Neuron (in vitro differentiated cells): ENCODE data around the gene COL25A1.
"Not testable (repeated sequence)": the region's sequence is repeated elsewhere in the genome, so short reads cannot be mapped to it uniquely, and the experiment has no call there.

Source experiments
- H2AFZ ChIP-seq: one replicate; pipeline ENCODE4 v1.6.1; 2013; ENCODE audit warnings: low read depth, mild to moderate bottlenecking, inconsistent platforms, low read length, moderate library complexity
- H3K27me3 ChIP-seq: one replicate; pipeline ENCODE4 v1.6.1; 2013; ENCODE audit warnings: low read length; ENCODE audit not compliant: insufficient read depth
- H3K36me3 ChIP-seq: one replicate; pipeline ENCODE4 v1.6.1; 2013; ENCODE audit warnings: low read length; ENCODE audit not compliant: insufficient read depth
- H3K4me1 ChIP-seq: one replicate; pipeline ENCODE4 v1.6.1; 2013; ENCODE audit warnings: low read length; ENCODE audit not compliant: insufficient read depth
- H3K4me3 ChIP-seq: 2 replicates; pipeline ENCODE4 v1.5.1; 2013; ENCODE audit warnings: mild to moderate bottlenecking, low read length, moderate library complexity
- H3K9me3 ChIP-seq: one replicate; pipeline ENCODE4 v1.6.1; 2013; ENCODE audit warnings: low read length

The COL25A1 gene

DNA sequence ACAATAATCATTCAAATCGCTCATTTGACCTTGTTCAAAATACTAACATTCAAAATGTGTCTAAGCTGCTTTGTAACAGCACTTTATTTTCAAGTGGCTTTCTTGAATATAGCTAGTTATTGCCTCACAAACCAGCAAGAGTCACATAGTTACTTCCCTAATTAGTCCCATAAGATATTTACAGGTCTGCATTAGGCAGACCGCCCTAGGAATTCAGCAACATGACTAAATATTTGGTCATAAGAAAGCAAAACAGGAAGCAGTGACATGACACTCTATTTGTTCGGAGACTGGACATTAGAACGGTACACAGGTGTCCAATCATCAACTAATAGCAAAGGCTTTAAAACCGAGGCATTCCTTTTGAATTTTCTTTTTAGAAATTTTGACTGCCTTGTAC, 262.0 kb downstream of the COL25A1 start:
- H3K36me3 ChIP-seq = no peaks in the 10 kb centered on the region
- H3K4me1 ChIP-seq = no peaks in the 10 kb centered on the region
- H3K4me3 ChIP-seq = no peak overlapping the region
- no peaks in the 10 kb centered on the region for H3K27me3 ChIP-seq
- H2AFZ ChIP-seq = no peak overlapping the region
- H3K9me3 ChIP-seq = no peaks in the 10 kb centered on the region

DNA sequence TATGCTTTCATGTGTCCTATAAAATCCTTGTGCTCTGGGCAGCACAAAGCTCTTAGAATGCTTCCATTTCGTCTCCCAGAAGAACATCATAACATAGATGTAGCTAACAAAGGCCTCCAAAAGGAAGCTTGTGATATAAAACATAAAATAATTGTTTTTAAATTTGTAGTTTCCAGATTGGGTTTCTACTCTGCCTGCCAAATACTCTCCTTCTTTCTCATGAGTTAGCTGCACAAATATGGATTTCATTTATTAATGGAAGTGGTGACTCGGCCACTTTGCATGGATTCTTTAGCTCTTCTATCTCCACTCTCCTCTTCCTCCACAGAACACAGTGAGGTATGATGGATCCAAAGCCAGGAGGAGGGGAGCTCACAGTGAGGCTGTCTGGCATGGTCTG, 265.4 kb downstream of the COL25A1 start:
- Histone ChIP-seq H3K27me3 (no peaks in the 10 kb centered on the region), H3K4me1 (no peaks in the 10 kb centered on the region), H3K36me3 (no peaks in the 10 kb centered on the region), H3K9me3 (no peaks in the 10 kb centered on the region), H2AFZ (no peak overlapping the region), H3K4me3 (no peak overlapping the region)

DNA sequence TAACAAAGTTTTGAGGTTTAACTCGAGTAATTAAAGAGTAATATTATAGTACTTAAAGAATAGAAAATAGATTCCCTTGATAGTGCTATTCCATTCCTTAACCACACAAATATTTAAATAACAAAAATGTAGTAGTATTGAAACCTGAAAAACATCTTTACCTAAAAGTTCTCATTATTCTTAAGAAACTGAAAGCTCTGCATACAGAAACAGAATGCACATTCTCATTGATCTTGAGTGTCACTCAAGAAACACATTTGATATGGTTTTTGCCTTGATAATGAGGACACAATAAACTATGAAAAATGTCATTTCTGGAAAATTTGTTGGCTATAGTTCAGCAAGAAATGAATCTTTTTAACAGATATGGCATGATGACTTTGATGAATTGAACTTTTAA, 268.5 kb downstream of the COL25A1 start:
- Histone ChIP-seq H3K9me3 (no peaks in the 10 kb centered on the region), H2AFZ (no peak overlapping the region), H3K36me3 (no peaks in the 10 kb centered on the region), H3K27me3 (no peaks in the 10 kb centered on the region), H3K4me1 (no peaks in the 10 kb centered on the region), H3K4me3 (no peak overlapping the region)

DNA sequence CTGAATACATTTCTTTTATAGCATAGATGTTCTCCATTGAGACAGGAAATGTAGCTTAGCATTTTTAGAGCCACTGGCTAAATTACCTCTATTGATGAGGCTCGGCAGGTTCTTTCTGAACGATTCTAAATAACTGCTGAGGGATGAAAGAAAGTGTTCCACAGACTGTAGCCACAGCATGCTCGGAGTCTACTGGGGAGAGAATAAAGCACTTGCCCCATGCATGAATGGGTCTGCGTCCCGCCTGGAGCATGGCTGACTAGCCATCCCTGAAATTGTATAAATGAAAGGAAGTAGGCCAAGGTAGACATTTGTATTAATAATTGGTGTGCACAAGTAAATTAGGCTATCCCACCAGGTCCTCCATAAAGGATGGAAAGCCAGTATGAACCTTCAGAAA, 269.8 kb downstream of the COL25A1 start:
- no peaks in the 10 kb centered on the region for H3K27me3 ChIP-seq
- no peak overlapping the region for H3K4me3 ChIP-seq
- no peak overlapping the region for H2AFZ ChIP-seq
- no peaks in the 10 kb centered on the region for H3K4me1 ChIP-seq
- H3K9me3 ChIP-seq = no peaks in the 10 kb centered on the region
- no peaks in the 10 kb centered on the region for H3K36me3 ChIP-seq

GRCh38 chr4:109029987-109030386, 272.5 kb downstream of the COL25A1 start:
- Histone ChIP-seq H3K9me3 (no peaks in the 10 kb centered on the region), H3K4me3 (no peak overlapping the region), H3K4me1 (no peaks in the 10 kb centered on the region), H2AFZ (no peak overlapping the region), H3K36me3 (no peaks in the 10 kb centered on the region), H3K27me3 (no peaks in the 10 kb centered on the region)

- H3K4me3 ChIP-seq = no peak overlapping the region
- H3K36me3 ChIP-seq = no peaks in the 10 kb centered on the region
- H3K9me3 ChIP-seq = no peaks in the 10 kb centered on the region
- no peak overlapping the region for H2AFZ ChIP-seq
- no peaks in the 10 kb centered on the region for H3K4me1 ChIP-seq
- H3K27me3 ChIP-seq = peaks cover 3% of the 10 kb centered on the region
These were observed 275.4 kb downstream of the COL25A1 start for GRCh38 chr4:109027016-109027500.

- no peaks in the 10 kb centered on the region for H3K9me3 ChIP-seq
- H3K27me3 ChIP-seq = peaks cover 3% of the 10 kb centered on the region
- H3K4me1 ChIP-seq = no peaks in the 10 kb centered on the region
- no peak overlapping the region for H2AFZ ChIP-seq
- H3K36me3 ChIP-seq = no peaks in the 10 kb centered on the region
- no peak overlapping the region for H3K4me3 ChIP-seq
These were observed 275.9 kb downstream of the COL25A1 start for GRCh38 chr4:109026588-109026987.

GRCh38 chr4:109025471-109026076, 276.9 kb downstream of the COL25A1 start:
- no peaks in the 10 kb centered on the region for H3K36me3 ChIP-seq
- H3K27me3 ChIP-seq = peaks cover 3% of the 10 kb centered on the region
- H3K9me3 ChIP-seq = no peaks in the 10 kb centered on the region
- H3K4me3 ChIP-seq = no peak overlapping the region
- H2AFZ ChIP-seq = no peak overlapping the region
- H3K4me1 ChIP-seq = no peaks in the 10 kb centered on the region

DNA sequence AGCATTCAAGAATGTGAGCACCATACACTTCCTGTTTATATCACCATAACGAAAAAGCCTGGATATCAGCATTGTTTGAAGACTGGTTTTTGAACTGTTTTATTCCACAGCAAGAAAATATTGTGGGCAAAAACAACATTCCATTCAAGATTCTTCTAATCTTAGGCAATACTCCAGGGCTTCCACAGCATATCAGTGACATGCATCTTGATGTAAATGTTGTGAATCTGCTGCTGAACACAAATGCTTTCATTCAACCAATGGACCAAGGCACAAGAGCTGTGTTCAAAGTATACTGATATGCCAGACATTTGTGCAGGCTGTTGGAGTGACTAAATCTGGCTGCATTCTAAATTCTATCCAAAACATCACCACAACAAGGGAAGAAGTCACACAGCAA, 279.5 kb downstream of the COL25A1 start:
- no peak overlapping the region for H2AFZ ChIP-seq
- H3K36me3 ChIP-seq = no peaks in the 10 kb centered on the region
- no peaks in the 10 kb centered on the region for H3K4me1 ChIP-seq
- H3K4me3 ChIP-seq = no peak overlapping the region
- H3K9me3 ChIP-seq = no peaks in the 10 kb centered on the region
- peaks cover 3% of the 10 kb centered on the region for H3K27me3 ChIP-seq

GRCh38 chr4:109021630-109022029, 280.8 kb downstream of the COL25A1 start:
- not testable (repeated sequence) for H3K36me3 ChIP-seq, H3K9me3 ChIP-seq, H3K4me3 ChIP-seq, H3K4me1 ChIP-seq, H3K27me3 ChIP-seq, H2AFZ ChIP-seq

GRCh38 chr4:109020861-109021260, 281.6 kb downstream of the COL25A1 start:
- Histone ChIP-seq H3K27me3 (peaks cover 3% of the 10 kb centered on the region), H3K36me3 (no peaks in the 10 kb centered on the region), H2AFZ (no peak overlapping the region), H3K4me1 (no peaks in the 10 kb centered on the region), H3K4me3 (no peak overlapping the region), H3K9me3 (no peaks in the 10 kb centered on the region)

- Histone ChIP-seq H3K36me3 (no peaks in the 10 kb centered on the region), H2AFZ (no peak overlapping the region), H3K9me3 (no peaks in the 10 kb centered on the region), H3K4me3 (no peak overlapping the region), H3K4me1 (no peaks in the 10 kb centered on the region), H3K27me3 (no peaks in the 10 kb centered on the region)
These were observed 286.3 kb downstream of the COL25A1 start for GRCh38 chr4:109016200-109016599.

- Histone ChIP-seq H3K4me1 (no peaks in the 10 kb centered on the region), H3K9me3 (no peaks in the 10 kb centered on the region), H3K27me3 (no peaks in the 10 kb centered on the region), H3K36me3 (no peaks in the 10 kb centered on the region), H2AFZ (no peak overlapping the region), H3K4me3 (no peak overlapping the region)
These were observed 287.0 kb downstream of the COL25A1 start for GRCh38 chr4:109015413-109015810.
